Right atrium auricular region (tissue), 2 donors: ENCODE data around the gene DNM3. TPM values are rescaled to one million over a fixed set of nuclear protein-coding genes. Genes with fewer than 3 reads are reported as not detected.
A peak's percentile ranks its signal among the peaks of the same experiment; 100 is the strongest.

Experiments used
- DNase-seq: peaks from one replicate; pipeline ENCODE4 v3.0.0-alpha.2; 2019; ENCODE audit warnings: low spot score
- H3K27ac ChIP-seq, 2 donors: fragments of 200-600 bp; sonication (generic); 1 replicate in 1 of 2; 2 replicates in 1 of 2; pipeline ENCODE4 v1.5.1; 2016 to 2019
- H3K27me3 ChIP-seq, 2 donors: fragments of 200-600 bp; sonication (generic); one replicate each; pipeline versions ENCODE4 v1.5.1 to v1.6.0; 2017 to 2019
- H3K36me3 ChIP-seq: fragments of 200-600 bp; sonication (generic); one replicate; pipeline ENCODE4 v1.5.1; 2016
- H3K4me1 ChIP-seq, 2 donors: fragments of 200-600 bp; sonication (generic); one replicate each; pipeline versions ENCODE4 v1.5.1 to v1.6.0; 2017 to 2019
- H3K4me3 ChIP-seq, 2 donors: fragments of 200-600 bp; sonication (generic); 1 replicate in 1 of 2; 2 replicates in 1 of 2; pipeline ENCODE4 v1.5.1; 2017 to 2019; ENCODE audit warnings: mild to moderate bottlenecking in 1 of 2, moderate library complexity in 1 of 2
- H3K9me3 ChIP-seq, 2 donors: fragments of 200-600 bp; sonication (generic); one replicate each; pipeline ENCODE4 v1.5.1; 2019
- total RNA-seq, 2 donors: library from RNA; depleted of rRNA; stranded (reverse); fragments of >200 nt; gene quantifications; one replicate each; pipeline ENCODE4 v1.1.0, GENCODE V29; 2016
- TF ChIP-seq, protein P1 (sequence below), 2 donors: fragments of 200-600 bp; sonication (generic); IDR thresholded peaks; one replicate each; pipeline ENCODE4 v1.5.1; 2019; ENCODE audit warnings: antibody characterized with exemption in 2 of 2

DNM3 gene
- total RNA-seq, result 1 to 10 TPM; 1.0 to 1.6 TPM

- H3K4me3 ChIP-seq, result peak within 1 kb of the TSS; percentile 69 to 70
- no peaks in the 10 kb centered on the region for H3K9me3 ChIP-seq
- no peaks in the 10 kb centered on the region for H3K36me3 ChIP-seq
- H3K4me1 ChIP-seq, result peaks cover 0 to 13% of the 10 kb centered on the region in 2 donors
- H3K27me3 ChIP-seq, result no peaks in the 10 kb centered on the region
- DNase-seq, result peak; percentile 87
- TF ChIP-seq, protein P1, sequence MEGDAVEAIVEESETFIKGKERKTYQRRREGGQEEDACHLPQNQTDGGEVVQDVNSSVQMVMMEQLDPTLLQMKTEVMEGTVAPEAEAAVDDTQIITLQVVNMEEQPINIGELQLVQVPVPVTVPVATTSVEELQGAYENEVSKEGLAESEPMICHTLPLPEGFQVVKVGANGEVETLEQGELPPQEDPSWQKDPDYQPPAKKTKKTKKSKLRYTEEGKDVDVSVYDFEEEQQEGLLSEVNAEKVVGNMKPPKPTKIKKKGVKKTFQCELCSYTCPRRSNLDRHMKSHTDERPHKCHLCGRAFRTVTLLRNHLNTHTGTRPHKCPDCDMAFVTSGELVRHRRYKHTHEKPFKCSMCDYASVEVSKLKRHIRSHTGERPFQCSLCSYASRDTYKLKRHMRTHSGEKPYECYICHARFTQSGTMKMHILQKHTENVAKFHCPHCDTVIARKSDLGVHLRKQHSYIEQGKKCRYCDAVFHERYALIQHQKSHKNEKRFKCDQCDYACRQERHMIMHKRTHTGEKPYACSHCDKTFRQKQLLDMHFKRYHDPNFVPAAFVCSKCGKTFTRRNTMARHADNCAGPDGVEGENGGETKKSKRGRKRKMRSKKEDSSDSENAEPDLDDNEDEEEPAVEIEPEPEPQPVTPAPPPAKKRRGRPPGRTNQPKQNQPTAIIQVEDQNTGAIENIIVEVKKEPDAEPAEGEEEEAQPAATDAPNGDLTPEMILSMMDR (IDR thresholded peaks at IDR 0.05), result no peak
- H3K27ac ChIP-seq, result peak within 1 kb of the TSS; percentile 68 to 75
These were observed at the start of gene DNM3 for GRCh38 chr1:171841050-171841910. DNM3 (plus strand) TSS chr1:171841498; CDS start chr1:171841657, 159 bp downstream.

GRCh38 chr1:171792656-171793369 lies 48.5 kb upstream of the DNM3 start:
- no peak for DNase-seq
- H3K27me3 ChIP-seq, result no peaks in the 10 kb centered on the region
- no peak overlapping the region for H3K27ac ChIP-seq
- H3K36me3 ChIP-seq, result peaks cover 92% of the 10 kb centered on the region
- no peak overlapping the region for H3K4me3 ChIP-seq
- H3K4me1 ChIP-seq, result no peaks in the 10 kb centered on the region
- TF ChIP-seq, protein P1 (IDR thresholded peaks at IDR 0.05), result no peak
- no peaks in the 10 kb centered on the region for H3K9me3 ChIP-seq

DNA sequence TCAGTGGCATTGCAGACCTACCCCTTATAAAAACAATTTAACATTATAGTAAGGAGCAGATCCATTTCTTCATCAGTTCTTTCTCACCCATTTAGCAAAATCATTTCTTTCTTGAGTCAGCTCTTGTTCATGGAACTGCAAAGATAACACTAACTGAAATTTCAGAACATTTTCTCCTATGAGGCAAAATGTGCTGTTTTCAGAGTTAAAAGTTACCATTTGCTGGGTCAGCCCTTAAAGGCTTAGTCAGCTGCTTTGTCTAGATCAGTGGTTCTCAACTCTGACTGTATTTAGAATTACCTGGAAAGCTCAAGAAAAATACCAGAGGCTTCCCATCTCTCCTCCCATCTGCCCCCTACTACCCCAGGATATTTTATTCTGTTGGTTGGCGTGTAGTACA lies 47.7 kb upstream of the DNM3 start:
- no peaks in the 10 kb centered on the region for H3K9me3 ChIP-seq
- TF ChIP-seq, protein P1 (IDR thresholded peaks at IDR 0.05), result no peak
- H3K27ac ChIP-seq, result no peak overlapping the region
- H3K36me3 ChIP-seq, result peaks cover 84% of the 10 kb centered on the region
- no peak overlapping the region for H3K4me3 ChIP-seq
- no peaks in the 10 kb centered on the region for H3K4me1 ChIP-seq
- DNase-seq, result no peak
- H3K27me3 ChIP-seq, result no peaks in the 10 kb centered on the region

GRCh38 chr1:171794085-171794484 lies 47.2 kb upstream of the DNM3 start:
- peaks cover 79% of the 10 kb centered on the region for H3K36me3 ChIP-seq
- TF ChIP-seq, protein P1 (IDR thresholded peaks at IDR 0.05), result no peak

DNA sequence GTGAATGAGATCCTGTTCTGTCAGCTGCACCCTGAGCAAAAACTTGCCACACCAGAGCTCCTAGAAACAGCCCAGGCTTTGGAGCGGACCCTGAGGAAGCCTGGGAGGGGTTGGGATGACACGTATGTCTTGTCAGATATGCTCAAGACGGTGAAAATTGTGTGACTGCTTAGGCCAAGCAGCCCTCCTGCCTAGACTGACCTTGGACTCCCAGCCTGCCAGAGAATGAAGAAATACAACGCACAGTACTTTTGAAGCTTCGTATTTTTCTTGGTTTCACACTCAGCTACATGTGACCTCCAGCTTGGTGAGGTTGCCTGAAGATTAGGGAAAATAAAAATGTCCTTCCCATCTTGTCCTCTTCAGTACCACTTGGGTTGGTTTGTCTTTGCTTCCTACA lies 44.7 kb upstream of the DNM3 start:
- no peak overlapping the region for H3K4me3 ChIP-seq
- no peaks in the 10 kb centered on the region for H3K27me3 ChIP-seq
- no peak for DNase-seq
- no peak overlapping the region for H3K27ac ChIP-seq
- TF ChIP-seq, protein P1 (IDR thresholded peaks at IDR 0.05), result no peak
- H3K4me1 ChIP-seq, result no peaks in the 10 kb centered on the region
- H3K36me3 ChIP-seq, result peaks cover 57% of the 10 kb centered on the region
- H3K9me3 ChIP-seq, result no peaks in the 10 kb centered on the region

More at GRCh38 chr1:171794085-171794484, 47.2 kb upstream of the DNM3 start:
- Histone ChIP-seq H3K27ac (no peak overlapping the region), H3K4me3 (no peak overlapping the region), H3K9me3 (no peaks in the 10 kb centered on the region), H3K27me3 (no peaks in the 10 kb centered on the region), H3K4me1 (no peaks in the 10 kb centered on the region)
- no peak for DNase-seq
